GM18519 (cell line): ENCODE results near the gene ALKAL2.

Source experiments
- ATAC-seq: cut with Tn5 transposase; IDR thresholded peaks from one replicate; pipeline ENCODE4 v1.9.1; 2021; ENCODE audit warnings: mild to moderate bottlenecking, moderate library complexity; ENCODE audit not compliant: unreplicated experiment, low FRiP score

Gene ALKAL2

DNA sequence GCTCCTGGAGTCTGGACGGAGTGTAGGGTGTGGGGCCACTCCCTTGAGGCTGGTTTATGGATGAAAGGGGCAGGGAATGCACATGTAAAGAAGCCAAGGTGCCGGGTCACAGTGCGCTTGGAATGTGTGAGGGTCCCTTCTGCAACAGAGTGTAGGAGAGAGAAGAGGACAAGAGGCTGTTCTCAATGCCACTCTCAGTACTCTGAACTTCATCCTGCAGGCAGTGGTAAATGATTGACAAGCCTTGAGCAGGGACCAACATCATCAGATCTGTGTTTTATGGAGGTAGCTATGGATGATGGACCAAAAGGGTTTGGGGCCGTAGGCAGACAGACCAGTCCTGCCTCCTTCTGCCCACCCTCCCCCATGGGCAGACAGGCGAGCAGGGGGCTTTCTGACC, 7.2 kb upstream of the ALKAL2 start:
- no peak for ATAC-seq

DNA sequence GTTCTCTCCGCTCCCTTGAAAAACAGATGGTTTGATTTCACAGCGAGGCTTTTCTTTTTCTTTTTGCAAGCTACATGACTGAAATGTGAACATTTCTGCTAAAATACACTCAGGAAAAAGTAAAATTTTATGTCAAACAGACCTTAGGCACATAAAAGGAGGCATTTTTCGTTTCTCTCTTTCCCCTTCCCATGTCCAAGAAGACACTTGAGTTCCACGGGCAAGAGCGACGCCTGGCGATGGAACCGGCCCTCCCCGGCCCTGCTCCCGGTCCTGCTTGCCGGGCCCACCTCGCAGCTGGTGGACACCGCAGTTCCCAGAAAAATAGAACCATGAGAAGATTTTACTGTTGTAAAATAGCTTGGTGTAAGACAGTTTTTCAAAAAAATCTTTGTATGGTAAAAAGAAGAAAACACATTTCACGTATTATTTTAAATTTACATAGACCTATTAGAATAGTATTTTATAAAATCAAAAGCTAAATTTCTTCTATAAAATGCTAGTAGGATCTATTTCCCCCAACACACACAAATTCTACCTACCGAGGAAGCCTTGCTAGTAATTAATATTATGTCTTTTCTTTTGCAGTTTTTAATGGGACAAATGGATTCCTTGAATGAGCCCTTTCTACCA, 2.3 kb upstream of the ALKAL2 start:
- ATAC-seq = no peak

DNA sequence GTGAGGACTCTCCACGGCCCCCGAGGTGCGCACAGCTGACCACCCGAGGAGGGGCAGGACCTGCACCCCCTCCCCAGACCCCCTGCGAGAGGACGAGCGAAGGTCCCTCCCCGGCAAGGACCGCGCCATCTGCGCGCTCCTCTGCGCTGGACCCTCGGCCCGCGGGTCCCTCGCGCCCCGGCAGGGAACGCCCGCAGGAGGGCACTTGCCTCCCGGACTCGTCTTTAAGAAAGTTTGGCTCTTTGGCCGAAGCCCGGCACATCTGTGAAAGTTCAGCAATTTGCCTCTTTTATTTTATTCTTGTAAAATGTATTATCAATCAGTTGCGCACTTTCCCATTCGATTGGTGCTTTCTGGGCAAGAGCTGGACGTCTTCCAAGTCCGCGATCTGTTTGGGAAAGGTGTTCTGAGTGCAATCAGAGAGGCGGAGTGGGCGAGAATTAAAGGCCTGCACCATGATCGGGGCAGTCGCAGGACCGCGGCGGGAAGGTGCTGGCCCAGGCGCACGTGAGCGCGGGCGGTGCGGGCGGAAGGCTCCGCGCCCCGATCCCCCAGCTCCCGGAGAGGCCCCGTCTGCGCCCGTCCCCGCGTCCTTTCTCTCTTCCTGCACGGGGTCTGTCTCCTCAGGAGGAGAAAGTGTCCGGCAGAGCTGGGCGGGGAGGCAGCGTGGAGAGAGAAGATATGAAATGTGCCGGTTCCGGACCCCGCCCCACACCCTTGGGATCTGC, 1.6 kb upstream of the ALKAL2 start:
- no peak for ATAC-seq

DNA sequence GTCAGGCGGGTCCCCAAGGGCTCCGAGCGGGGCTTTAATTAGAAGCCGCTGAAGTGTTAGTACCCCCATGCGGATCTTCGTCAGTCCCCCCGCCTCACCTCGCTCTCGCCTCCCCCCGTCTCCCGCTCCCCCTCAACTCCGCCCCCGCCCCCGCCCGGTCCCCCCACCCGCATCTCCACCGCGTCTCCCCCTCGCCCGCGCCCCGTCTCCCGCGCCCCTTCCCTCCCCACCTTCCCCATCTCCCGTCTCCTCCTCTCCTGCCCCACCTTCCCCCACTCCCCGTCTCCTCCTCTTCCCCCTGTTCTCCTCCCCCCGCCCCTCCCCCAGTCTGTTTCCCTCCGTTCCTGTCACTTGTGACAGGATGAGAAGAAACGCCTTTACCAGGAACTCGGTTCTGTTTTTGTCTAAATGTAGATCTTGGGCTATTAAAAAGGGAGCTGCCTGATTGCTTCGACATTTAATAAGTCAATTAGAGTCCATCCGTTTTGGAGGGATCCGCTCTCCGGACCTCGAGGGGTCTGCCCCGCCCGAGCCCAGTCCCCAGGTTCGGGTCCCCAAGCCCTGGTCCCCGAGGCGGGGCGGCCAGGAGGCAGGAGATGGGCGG, 969 bp upstream of the ALKAL2 start:
- ATAC-seq = no peak

DNA sequence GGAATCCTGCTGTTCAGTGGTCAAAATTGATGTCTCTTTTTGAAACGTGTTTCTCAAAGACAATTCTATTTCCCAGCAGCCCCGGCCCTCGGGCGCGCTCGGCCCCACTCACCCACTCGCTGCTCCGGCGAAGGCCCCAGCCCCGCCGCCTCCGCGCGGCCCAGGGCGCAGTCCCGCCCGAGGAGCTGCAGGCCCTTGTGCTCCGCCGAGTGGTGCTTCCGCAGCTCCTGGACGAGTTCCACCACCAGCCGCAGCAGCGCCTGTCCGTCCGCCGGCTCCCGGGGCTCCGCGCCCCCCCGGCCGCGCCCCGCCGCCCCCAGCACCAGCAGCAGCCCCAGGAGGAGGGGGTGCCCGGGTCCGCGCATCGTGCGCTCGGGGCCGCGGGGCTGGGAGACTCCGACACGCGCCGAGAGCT, 413 bp downstream of the ALKAL2 start:
- peak; percentile 39 for ATAC-seq

DNA sequence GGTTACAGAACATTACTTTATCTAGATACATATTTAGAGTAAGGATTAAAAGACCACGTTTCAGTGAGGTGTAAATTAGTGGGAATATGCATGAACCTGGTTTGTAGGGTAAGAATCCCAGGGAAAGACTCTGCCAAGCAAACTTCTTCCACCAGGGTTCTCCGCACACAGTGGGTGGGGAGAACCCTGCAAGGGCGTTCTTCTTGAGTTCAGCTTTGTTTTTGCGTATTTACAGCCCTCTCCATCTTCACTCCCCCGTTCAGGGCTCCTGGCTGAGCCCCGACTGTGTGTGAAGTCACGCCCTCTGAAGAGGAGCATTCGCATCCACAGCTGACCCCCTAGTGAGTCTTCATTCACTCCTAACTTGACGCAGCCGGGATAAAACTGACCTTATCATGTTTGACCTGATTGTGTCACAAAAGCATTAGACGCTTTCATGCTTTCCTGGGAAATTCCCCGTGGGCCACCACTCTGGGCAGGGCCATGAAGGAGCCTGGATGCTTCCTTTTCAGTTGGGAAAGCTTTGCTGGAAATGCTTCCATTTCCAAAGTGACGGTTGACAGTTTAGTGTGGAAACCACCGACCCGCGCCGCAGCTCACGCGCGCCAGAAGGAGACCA, 1.0 kb downstream of the ALKAL2 start:
- ATAC-seq = no peak

DNA sequence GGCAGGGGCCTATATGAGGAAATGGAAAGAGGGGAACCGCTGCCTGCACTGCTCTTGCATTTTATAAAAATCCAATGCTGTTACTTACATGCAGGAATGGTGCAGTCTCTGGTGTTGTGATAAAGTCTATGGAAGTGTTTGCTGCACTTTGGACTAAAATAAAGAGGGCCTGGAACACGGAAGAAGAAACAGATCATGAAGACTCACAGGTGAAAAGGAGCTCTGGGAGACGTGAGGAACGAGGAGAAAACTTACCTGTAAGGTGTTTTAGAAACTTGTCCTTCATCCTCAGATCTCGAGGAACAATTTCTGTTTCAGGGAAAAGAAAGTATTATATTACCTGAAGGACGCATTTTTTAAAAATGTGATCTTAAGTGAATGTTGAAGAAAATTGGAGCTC, 1.9 kb downstream of the ALKAL2 start:
- no peak for ATAC-seq

DNA sequence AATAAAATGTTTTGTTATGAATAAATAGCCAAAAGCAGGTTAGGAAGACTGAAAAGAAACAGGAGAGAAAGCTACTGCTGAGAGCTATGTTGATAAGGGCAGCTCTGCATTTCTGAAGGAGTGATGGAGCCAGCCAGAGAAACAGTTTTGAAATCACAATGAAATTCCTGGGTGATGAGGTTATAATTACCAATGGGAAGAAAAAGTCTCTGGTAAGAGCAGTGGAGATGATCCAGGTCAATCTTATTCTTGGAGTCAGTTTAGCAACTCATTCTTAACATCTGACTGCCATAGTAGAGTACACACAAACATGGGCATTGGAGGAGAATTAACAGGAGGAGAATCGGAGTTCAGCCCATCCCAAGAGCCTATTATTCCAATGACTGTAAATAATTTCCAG, 2.4 kb downstream of the ALKAL2 start:
- no peak for ATAC-seq

DNA sequence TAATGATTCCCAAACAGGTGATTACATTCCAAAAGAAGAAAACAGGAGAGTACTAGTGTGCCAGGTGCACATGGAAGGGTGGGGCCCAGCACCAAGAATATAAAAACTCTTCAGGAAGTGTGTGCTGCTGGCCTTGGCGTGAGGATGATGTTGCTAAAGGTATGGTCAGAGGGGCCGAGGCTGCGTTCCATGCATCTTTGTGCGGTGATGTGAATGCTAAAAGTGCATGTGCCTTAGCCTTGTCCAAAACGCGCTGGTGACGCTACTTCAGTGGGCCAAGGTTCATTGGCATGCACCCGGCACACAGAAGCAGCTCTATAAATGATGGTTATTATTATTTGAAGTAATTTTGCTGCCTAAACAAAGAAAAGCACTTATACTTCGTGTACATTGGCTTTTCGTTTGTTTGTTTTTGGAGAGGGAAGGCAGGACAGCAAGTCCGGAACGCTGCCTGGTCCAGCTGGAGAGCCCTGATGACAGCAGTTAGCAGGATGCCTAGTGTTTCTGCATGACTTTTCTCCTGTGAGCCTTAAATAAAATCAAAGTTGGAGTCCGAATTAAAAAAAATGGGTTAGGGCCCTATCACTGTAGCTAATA, 2.9 kb downstream of the ALKAL2 start:
- ATAC-seq = no peak

DNA sequence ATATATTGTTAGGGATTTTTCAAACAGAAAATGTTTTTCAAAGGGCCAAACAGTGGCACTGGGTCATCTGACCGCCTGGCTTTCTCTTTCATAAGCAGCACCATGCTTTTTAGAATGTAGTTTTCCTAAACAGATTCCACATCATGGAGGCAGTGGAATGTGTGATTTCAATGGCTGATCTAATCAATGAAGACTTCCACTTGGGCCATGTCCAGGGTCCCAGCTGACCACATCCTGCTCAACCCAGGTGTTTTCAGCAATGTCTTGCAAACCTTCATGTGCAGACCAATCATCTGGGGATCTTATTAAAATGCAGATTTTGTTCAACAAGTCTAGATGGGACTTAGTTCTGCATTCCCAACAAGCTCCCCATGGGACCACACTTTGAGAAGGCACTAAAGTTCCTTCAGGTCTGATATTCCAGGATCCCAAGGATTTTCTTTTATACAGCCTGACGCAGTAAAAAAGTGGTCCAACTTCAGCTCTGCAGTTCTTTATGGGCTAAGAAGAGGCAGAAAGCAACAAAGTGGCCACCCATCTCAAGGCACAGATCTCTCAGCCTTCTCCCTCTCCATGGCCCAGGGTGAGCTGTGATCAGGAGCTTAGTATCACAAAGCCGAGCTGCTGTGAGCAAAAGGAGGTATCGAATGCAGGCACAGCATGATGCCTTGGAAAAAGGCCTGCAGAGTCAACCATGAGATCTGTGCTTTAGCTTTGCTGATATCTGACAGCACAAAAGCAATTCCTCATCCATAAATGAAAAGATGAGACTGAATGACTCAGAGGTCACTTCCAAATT, 3.7 kb downstream of the ALKAL2 start:
- no peak for ATAC-seq

DNA sequence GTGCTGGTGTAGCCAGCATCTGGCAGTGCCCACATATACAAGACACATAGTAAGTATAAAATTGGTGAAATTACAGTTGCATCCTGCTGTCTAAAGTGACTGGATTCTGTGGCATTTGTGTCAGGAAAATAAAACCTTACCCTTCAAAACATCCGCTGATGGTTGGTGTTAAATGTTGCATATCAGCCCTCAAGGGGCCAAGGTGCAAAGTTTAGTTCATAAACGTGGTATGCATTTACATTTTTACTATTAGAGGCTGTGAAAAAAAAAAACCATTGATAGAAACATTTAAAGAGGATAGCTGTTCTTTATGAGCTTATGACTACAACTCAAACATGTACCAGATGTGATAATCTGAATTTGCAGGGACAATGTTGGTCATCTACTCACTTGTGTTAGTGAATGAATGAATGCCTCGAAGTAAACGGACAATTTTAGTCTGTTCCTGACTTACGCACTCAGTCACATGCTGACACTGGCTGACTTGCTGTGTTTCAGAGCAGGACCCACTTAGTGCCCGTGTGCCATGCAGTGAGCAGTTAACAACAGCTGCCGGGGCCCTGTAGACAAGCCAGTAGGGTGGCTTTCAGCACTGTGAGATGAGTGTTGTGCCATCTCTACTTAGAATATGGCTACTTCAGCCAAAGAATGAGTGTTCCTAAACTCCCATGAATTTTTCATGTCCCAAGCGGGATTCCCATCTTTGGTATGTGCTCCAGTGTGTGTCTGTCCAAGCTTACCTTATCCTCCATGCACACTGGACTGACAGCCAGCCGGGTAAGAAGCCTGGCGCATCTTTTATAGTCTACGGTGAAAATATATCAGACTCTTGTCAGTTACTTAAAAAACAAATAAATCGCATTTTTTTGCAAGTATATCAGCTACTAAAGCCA, 5.3 kb downstream of the ALKAL2 start:
- no peak for ATAC-seq

DNA sequence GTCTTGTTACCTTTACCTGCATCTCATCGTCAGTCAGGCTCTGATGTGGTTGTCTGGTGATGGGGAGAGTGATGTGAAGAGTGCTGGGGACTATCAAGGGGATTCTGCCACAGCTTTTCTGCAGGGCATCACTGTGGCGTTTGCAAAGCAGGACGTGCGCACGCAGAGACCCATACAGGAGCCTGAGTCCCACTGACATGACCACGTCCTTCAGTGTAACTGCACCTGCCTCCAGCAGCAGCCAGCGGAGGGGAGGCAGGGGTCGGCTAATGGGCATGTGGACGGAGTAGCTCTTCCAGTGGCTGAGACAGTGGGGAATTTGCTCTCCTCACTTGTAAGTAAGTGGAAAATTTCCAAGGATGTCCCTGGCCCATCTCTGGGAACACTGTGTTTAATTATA, 6.5 kb downstream of the ALKAL2 start:
- ATAC-seq = no peak

DNA sequence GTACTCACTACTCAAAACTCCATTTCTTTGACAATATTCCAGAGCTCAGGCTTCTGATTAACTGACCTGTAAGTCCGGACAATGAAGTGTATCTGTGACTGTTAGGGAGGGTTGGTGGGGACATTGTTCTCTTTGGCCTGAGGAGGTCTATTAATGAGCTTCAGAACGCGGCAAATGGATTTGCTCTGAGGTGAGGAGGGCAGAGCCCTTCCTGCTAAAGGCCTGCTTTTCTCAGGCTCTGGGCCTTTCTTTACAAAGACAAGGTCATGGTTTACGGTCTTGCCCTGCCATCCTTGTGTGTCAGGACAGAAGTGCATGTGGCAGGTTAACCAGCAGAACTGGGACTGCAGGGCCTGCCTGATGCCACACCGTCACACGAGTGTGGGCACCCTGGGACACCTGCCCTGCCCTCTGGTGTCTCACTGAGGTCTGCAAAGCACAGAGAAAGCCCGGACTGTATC, 7.2 kb downstream of the ALKAL2 start:
- no peak for ATAC-seq

DNA sequence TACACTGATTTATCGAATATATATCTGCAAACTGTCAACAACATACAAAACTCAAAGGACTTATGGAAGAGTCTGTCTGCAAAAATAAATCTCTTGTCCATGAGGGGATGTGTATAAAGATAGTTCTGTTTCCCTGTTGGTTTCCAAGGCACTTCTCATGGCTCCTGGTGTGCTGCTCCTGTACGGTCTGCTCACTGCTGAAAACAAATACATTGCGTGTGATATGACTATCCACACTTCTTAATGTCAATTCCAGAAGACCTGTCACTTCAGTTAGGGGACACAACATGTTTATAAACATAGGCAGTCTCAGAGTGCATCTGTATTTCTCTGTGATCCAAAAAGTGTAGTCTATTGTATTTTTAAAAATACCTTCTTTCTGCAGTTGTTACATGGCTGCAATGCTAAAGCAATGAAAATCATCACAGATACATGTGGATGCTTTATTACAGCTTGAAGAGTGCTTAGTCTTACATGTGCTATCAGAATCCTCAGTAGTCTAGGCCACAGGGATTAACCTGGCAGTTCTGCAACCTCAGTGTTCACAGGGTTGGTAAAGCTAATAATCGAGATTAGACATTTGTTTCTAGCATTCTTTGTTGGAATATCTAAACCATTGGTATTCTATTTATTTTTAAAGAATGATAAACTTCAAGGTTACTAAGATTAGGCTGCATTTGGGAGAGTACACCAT, 7.8 kb downstream of the ALKAL2 start:
- ATAC-seq = no peak

DNA sequence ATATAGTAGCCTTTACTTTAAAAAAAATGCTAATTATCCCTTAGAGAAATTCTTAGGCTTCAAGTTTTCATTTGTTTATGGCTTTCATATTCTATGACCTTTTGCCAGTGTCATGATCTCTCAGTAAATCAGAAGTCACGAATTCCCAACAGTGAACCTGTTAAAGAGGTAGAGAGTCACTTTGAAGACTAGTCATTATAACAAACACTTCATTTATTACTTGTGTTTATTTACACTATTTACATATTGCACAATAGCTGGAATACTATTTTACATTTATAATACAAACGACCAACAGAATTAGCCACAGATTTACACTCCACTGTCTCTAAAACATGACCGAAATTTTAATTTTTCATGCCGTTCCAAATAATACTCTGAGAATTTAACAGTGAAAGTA, 8.5 kb downstream of the ALKAL2 start:
- ATAC-seq = no peak

DNA sequence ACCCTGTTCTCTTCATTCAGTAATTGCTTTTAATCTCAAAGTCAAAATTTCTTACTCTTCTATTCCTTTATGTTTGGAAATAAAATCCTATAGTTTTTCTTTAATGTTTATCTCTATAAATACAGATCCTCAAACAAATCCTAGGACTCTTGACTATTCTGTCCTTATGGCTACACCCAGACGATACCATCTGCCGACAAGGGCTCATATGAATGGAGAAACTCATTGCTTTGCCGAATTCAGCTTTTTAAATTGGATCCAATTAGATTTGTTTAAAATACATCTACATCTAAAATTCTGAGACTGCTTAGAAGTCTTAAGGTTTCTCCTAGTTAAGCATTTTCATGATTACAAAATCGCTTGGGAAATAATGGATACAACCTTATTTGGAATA, 9.0 kb downstream of the ALKAL2 start:
- no peak for ATAC-seq

DNA sequence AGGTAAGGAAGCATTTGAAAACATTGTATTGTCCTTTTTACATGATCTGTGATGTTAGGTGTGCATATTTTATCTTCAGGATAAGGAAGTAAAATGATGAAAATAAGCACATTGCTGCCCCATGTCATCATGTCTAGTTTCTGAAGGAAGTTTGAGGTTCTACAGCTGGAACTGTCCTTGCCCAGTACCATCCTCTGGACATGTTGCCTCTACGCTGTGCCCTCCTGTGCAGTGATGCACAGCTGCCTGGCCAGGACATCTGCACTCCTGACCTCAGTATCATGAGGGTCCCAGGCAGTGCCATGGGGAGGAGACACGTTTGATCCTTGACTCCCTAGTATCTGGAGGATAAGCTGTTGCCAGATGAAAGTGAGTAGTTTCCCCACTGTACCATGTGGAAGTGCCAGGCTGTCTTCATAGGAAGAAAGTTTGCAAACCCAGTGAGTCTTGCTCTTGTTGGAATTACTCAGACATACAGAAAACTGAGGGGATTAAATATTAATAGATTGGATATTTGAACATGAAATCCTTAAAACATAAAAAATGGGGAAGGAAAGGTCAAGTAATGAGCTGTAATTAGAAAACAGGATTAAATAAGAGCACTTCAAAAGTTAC, 9.5 kb downstream of the ALKAL2 start:
- ATAC-seq = no peak

DNA sequence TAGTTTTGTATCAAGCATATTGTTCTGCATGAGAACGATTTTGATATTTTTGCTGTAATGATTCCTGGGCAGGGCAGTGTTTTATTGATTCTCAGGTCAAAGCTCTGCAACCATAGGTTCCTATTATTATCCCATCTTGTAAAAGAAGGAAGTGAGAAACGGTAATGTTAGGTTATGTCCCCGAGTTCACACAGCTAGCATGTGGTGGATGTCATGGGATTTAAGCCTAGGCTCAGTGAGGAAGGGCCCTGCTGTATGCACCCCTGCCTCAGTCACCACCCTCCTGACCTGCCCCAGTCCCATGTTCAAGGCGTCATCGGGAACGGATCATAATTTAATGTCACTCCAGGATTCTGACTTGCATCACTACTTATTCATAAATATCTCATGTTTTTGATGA, 12.4 kb downstream of the ALKAL2 start:
- ATAC-seq = peak; percentile 97
